Stimulated activated CD8-positive, alpha-beta memory T cell treated with anti-CD3 and anti-CD28 coated beads, Interleukin-7, amount 100 ng/mL, for 4 hours (primary cell): Measurements from ENCODE around the gene HIVEP2.

Experiments used
- DNase-seq, 2 donors: peaks; one replicate each; pipeline ENCODE4 v3.0.0-alpha.2; 2020; ENCODE audit warnings: low read depth in 2 of 2

Gene HIVEP2

DNA sequence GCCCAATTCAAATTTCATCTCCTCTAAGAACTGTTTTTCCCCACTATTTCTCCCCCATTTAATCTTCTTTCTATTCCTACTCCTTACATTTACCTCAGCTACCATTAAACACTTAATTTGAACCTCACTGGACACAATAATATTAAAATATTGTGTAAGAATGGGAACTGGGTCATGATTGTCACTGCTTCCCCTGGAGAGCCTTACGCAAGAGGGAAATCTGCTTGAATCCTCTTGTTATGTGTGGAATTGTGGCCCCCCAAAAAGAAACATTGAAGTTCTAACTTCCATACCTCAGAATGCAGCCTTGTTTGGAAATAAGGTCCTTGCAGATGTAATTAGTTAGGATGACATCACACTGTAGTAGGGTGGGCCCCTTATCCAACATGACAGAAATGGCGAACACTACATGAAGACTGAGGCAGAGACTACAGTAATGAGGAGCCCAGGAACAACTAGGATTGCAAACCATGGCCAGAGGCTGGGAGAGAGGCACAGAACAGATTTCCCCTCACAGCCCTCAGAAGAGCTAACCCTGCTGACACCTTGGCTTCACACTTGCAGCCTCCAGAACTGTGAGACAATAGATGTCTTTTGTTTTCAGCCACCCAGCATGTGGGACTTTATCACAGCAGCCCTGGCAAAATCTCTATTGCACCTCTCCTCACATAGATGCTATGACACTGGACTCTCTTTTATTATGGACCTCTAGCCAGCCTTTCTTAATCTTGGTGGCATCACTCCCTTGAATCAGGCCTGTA is 29.9 kb downstream of the HIVEP2 start:
- no peak for DNase-seq

DNA sequence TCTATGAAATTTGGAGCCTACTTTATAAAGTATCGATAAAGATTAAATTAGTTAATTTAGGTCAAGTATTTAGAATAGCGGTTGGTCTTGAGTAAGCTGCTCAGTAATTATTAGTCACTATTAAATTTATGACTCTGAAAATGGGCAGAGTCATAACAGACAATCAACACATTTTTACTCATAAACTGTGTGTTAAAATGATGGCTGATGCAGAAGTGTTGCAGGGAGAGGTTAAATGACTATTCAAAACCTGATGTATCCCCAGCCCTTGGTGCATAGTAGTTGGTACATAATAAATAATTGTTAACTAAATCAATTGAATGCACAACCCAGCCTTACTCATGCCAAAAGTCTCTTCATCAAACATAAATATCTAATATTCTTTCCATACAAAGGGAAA is 30.6 kb downstream of the HIVEP2 start:
- DNase-seq, result no peak

GRCh38 chr6:142913511-142914047 is 31.4 kb downstream of the HIVEP2 start:
- peak; percentile 61 to 67 for DNase-seq

DNA sequence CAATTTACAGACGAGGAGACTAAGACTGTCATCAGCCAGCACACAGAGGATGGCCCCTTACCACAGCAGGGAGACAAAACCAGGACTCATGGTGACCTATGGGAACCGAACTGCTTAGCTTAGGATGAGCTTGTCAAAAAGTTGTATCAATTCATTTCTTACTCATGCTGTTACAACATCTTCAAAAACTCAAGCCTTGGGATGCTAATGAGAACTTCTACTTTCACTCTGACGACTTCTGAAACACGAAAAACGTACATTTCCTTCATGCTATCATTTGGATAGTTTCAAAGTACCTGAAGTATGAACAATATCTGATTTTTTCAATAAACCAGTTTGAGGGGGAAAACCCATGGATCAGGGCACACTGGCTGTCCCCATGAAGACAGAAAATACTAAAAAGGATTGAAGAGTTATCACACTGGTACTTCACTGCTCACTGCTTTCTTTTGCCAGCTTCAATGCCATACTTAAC is 31.9 kb downstream of the HIVEP2 start:
- no peak for DNase-seq

- no peak for DNase-seq
These were observed 32.9 kb downstream of the HIVEP2 start for GRCh38 chr6:142912125-142912524.

DNA sequence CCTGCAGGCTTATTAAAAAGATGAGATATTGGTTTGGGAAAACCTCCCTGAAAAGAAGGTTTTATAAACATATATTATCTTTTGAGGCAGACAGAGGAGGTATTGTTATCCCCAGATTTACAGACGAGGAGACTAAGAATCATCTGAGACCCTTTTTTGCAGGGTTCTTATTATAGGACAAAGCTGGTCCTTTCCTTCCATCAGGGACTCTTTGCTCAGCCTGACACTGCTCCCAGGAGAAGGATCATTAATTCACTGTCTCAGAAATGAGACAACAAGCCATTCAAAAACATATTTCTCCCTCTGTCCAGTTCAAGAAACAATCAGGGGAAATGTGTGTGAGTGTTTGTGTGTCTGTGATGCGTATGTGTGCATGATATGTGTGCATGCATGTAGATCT is 33.5 kb downstream of the HIVEP2 start:
- no peak for DNase-seq

DNA sequence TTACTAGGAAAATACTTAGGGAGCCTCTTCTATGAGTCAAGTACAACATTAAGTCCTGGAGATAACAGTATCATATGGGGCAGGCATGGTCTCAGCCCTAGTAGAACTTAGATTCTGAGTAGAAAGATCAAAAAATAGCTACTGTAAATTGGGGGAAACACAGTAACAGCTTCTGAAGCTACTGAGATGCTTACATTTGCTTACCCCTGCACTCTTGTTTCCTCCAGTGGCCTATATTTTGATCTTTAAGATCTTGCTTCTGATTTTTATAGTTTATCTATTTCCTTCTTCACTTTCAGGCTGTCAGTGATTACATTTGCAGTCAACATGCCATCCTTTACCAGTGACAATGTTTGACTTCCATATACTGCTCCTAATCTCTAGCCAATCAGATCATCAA is 35.3 kb downstream of the HIVEP2 start:
- DNase-seq, result no peak

DNA sequence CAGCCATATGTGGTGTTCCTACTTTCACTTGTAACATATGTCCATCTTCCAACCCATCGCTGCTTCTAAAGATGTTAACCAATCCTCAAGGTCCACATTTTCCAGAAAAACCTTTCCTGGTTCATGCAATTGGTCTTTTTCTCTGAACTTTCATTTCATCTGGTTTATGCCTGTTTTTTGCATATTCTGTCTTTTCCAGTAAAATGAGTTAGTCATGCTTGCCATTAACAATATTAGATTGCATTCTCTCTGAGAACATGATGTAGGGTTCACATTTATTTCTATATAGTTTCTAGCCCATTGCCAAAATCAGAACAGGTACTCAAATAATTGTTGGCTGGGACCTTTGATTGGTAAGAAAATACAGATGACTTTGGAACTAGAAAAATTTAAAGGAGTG is 36.7 kb downstream of the HIVEP2 start:
- DNase-seq, result no peak

GRCh38 chr6:142907544-142907943 is 37.4 kb downstream of the HIVEP2 start:
- DNase-seq, result no peak

- no peak for DNase-seq
These were observed 38.0 kb downstream of the HIVEP2 start for GRCh38 chr6:142906945-142907470.

GRCh38 chr6:142903812-142904211 is 41.2 kb downstream of the HIVEP2 start:
- DNase-seq, result no peak

DNA sequence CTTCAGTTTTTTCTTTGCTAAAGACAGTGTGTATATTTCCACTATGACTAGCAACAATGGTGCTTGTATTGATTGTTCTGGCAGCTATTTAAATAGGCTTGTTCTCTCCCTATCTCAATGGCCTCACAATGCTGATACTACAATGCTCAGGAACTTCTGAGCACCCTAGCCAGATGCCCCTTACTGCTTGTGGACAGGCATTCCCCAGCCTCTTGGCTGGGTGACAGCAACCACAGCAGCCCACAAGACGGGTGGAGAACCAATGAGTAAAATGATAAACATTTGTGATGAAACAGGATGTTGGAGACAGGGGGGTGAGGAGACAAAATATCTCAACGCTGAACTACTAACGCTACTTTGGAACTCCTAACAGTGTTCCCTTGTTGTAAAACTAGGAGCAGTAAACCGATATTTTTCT is 42.3 kb downstream of the HIVEP2 start:
- DNase-seq, result peak; percentile 55 to 59

DNA sequence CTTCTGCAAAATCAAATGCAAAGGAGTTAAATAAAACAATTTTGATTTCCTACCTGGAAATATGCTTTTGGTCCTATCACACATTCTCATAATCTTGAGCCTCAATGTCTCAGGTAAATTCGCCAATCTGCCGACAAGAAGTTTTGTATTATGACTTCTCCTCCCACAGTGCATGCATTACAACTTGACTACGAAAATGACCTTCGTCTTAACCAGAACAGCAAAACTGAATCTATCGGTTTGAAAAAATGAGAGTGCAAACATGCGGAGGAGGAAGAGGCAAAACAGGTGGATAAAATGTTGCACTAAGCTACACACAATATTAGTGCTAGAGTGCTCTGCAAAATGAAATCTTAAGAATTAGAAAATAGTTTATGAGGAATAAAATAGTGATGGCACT is 43.4 kb downstream of the HIVEP2 start:
- no peak for DNase-seq

GRCh38 chr6:142900227-142900971 is 44.6 kb downstream of the HIVEP2 start:
- DNase-seq, result no peak

DNA sequence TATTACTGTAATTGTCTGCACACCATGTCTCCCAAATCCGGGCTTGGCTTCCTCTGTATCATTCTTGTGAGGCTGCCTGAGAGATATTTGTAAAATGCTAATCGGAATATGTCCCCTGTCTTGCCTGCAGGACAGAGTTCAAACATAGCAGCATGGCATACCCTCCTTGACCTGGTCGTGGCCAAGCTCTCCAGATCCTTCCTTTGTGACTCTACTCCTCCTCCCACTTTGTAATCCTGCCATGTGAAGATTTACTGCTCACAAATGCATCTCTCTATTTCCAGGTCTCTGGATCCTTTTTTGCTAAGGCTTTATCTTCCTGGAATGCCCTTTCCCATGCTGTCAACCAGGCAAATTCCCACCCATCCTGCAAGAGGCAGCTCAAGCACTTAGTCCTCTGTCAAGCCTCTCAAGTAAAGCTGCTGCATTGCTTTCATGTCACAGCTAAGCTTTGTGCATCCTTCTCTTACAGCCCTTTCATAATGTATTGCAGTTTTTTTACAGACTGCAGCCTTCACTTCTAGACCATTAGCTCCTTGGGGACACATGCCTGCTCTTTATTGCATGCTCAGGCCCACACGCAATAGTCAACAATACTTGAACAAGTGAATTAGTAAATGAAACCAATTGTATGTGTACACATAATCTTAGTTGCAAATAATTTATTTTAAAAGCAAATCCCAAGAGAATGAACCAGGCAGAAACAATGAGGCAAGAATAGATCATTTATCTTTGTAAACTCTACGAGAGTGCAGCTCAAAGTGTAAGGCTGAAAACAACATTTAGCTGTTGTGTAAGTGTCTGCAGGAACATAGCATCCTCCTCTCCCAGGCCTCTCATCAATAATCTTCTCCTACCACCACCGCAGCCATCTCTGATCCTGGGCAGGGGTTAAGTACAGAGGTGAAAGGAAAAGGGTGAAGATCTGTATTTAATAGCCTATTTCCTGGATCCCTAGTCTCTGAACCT is 45.8 kb downstream of the HIVEP2 start:
- no peak for DNase-seq

DNA sequence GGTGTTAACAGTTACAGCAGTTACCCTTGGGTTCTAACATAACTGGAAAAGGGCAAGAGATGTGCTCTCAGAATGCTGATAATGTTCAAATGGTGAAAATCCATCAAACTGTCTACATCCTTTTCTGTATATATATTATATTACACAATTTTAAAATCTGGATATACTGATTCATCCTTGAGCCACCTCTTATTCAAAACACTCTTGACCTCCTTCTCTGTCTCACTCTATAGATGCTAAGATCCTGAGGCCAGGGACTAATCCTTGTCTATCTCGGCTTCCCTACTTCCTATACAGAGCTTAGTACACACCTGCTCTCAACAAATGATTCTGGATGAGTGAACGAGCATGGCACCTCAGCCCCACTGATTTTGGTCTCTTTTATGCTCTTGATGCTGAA is 47.3 kb downstream of the HIVEP2 start:
- no peak for DNase-seq

DNA sequence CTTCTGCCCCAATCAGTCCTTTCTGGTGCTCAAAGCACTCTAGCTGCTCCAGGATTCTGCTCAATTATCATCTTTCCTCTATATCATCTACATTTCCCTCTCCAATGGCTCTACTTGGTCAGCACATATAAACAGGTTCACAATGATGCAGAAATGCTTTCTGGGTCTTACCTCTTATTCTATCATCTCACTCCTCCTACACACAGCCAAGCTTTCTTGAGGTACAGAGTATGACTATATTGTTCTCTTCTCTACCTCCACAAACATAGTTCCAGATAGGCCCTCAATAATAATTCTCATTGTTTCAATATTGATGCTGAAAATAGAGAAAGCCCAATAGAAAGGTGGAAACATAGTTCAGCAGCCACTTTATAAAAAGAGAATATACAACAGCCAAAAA is 48.2 kb downstream of the HIVEP2 start:
- no peak for DNase-seq

GRCh38 chr6:142893088-142893487 is 51.9 kb downstream of the HIVEP2 start:
- no peak for DNase-seq

GRCh38 chr6:142892254-142893021 is 52.5 kb downstream of the HIVEP2 start:
- no peak for DNase-seq

DNA sequence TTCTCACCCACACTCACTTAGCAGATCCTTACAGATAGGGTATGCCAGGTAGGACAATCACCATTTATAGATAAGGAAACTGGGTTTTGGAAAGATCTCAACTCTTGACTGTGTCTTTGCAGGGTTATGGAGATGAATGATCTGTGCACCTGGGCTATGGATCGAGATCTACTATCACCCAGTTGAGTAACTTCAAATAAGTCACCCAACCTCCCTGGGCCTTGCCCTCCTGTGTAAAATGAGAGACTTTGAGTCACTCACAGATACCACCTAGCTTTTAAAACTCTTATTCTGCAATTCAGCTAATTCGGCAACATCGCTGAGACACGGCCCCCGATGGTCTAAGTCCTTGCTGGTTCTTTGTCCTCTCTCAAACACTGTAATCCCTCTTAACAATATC is 53.5 kb downstream of the HIVEP2 start:
- DNase-seq, result no peak

DNA sequence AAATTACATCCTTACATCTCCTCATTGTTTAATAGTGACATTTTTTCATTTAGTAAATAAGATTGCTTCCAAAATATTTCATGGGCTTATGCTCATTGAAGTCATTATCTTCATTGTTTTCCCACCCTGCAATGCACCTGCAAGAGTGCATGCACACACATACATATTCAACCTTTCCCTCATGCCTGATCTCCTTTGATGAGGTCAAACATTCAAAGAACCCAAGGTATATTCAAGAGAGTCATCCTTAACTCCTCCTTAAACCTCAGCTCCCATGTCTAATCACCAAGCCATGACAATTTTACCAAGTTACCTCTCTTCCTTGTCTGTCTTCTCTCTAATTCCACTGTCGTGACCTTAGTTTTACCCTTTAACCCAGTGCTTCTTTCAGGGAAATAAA is 56.5 kb downstream of the HIVEP2 start:
- no peak for DNase-seq
